ENCODE results near the gene UST. TPM values are rescaled to one million over a fixed set of nuclear protein-coding genes. Genes with fewer than 3 reads are reported as not detected.

UST gene
- total and polyA plus RNA-seq, 9 of the 15 experiments (the other 6 are each of a cell fraction or from before 2014, with no cell fraction given) = 0.04 to 0.10 TPM; not detected in 7

DNA sequence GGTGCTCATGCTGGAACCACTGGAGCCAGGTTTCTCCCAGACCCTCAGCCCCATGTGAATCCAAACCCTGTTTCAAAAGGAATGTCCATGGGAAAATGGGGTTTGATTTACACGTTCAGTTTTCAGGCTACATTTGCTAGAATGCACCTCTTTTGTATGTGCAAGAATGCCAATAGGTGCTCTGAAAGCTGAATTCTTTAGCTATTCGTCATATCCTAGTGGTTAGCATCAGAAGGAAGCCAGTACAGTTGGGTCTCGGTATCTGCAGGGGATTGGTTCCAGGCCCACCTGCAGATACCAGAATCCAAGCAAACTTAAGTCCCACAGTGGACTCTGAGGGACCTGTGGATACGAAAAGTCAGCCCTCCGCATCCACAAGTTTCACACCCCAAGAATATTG is 93.4 kb downstream of the UST start:
- BruUV-seq (replicated peaks) = no TSS peak
- H4K20me1 ChIP-seq (replicated peaks; ENCODE audit: control insufficient read depth, insufficient read depth, low read length) = no peaks in the 10 kb centered on the region
- POLR2A ChIA-PET = no interaction called here
- H3K27ac ChIP-seq (ENCODE audit: extremely low read depth, low read depth, low read length) = no peak overlapping the region
- WGBS (ENCODE audit: insufficient coverage, low coverage, missing lambda C conversion rate) = 0% methylated on average over 5 of the region's 5 CpGs
- no peak for ATAC-seq
- no peak overlapping the region for H3K4me2 ChIP-seq (ENCODE audit: insufficient read depth, low read length)
- intact Hi-C loops (cut with micrococcal nuclease) = no loop called here
- TF ChIP-seq ZNF57 (CRISPR knock-in tag; IDR thresholded peaks at IDR 0.05) = no peak
- TF ChIP-seq, protein P1, sequence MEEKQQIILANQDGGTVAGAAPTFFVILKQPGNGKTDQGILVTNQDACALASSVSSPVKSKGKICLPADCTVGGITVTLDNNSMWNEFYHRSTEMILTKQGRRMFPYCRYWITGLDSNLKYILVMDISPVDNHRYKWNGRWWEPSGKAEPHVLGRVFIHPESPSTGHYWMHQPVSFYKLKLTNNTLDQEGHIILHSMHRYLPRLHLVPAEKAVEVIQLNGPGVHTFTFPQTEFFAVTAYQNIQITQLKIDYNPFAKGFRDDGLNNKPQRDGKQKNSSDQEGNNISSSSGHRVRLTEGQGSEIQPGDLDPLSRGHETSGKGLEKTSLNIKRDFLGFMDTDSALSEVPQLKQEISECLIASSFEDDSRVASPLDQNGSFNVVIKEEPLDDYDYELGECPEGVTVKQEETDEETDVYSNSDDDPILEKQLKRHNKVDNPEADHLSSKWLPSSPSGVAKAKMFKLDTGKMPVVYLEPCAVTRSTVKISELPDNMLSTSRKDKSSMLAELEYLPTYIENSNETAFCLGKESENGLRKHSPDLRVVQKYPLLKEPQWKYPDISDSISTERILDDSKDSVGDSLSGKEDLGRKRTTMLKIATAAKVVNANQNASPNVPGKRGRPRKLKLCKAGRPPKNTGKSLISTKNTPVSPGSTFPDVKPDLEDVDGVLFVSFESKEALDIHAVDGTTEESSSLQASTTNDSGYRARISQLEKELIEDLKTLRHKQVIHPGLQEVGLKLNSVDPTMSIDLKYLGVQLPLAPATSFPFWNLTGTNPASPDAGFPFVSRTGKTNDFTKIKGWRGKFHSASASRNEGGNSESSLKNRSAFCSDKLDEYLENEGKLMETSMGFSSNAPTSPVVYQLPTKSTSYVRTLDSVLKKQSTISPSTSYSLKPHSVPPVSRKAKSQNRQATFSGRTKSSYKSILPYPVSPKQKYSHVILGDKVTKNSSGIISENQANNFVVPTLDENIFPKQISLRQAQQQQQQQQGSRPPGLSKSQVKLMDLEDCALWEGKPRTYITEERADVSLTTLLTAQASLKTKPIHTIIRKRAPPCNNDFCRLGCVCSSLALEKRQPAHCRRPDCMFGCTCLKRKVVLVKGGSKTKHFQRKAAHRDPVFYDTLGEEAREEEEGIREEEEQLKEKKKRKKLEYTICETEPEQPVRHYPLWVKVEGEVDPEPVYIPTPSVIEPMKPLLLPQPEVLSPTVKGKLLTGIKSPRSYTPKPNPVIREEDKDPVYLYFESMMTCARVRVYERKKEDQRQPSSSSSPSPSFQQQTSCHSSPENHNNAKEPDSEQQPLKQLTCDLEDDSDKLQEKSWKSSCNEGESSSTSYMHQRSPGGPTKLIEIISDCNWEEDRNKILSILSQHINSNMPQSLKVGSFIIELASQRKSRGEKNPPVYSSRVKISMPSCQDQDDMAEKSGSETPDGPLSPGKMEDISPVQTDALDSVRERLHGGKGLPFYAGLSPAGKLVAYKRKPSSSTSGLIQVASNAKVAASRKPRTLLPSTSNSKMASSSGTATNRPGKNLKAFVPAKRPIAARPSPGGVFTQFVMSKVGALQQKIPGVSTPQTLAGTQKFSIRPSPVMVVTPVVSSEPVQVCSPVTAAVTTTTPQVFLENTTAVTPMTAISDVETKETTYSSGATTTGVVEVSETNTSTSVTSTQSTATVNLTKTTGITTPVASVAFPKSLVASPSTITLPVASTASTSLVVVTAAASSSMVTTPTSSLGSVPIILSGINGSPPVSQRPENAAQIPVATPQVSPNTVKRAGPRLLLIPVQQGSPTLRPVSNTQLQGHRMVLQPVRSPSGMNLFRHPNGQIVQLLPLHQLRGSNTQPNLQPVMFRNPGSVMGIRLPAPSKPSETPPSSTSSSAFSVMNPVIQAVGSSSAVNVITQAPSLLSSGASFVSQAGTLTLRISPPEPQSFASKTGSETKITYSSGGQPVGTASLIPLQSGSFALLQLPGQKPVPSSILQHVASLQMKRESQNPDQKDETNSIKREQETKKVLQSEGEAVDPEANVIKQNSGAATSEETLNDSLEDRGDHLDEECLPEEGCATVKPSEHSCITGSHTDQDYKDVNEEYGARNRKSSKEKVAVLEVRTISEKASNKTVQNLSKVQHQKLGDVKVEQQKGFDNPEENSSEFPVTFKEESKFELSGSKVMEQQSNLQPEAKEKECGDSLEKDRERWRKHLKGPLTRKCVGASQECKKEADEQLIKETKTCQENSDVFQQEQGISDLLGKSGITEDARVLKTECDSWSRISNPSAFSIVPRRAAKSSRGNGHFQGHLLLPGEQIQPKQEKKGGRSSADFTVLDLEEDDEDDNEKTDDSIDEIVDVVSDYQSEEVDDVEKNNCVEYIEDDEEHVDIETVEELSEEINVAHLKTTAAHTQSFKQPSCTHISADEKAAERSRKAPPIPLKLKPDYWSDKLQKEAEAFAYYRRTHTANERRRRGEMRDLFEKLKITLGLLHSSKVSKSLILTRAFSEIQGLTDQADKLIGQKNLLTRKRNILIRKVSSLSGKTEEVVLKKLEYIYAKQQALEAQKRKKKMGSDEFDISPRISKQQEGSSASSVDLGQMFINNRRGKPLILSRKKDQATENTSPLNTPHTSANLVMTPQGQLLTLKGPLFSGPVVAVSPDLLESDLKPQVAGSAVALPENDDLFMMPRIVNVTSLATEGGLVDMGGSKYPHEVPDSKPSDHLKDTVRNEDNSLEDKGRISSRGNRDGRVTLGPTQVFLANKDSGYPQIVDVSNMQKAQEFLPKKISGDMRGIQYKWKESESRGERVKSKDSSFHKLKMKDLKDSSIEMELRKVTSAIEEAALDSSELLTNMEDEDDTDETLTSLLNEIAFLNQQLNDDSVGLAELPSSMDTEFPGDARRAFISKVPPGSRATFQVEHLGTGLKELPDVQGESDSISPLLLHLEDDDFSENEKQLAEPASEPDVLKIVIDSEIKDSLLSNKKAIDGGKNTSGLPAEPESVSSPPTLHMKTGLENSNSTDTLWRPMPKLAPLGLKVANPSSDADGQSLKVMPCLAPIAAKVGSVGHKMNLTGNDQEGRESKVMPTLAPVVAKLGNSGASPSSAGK (IDR thresholded peaks at IDR 0.05) = no peak
- no peak for TF ChIP-seq FOXK2 (conservative IDR thresholded peaks at IDR 0.05 in 1 of 2, IDR thresholded peaks at IDR 0.05 in 1 of 2; ENCODE audit: low read depth in 2 of 2)
- H3K9ac ChIP-seq (ENCODE audit: insufficient read depth in 1 of 2, low read depth in 2 of 2, low read length in 2 of 2) = no peak overlapping the region
- peaks cover 5 to 11% of the 10 kb centered on the region in 2 experiments; a peak in 1 of 5 replicates for H3K27me3 ChIP-seq (ENCODE audit: control insufficient read depth in 2 of 2, insufficient read depth in 2 of 2, low read length in 2 of 2)
- no peak overlapping the region for H3K4me3 ChIP-seq
- H2AFZ ChIP-seq (ENCODE audit: low read depth, low read length) = no peak overlapping the region
- in situ Hi-C loops (cut with MboI) = no loop called here
- H3K79me2 ChIP-seq (ENCODE audit: control insufficient read depth, insufficient read depth, low read length) = no peaks in the 10 kb centered on the region
- H3K4me1 ChIP-seq (replicated peaks in 1 of 2; ENCODE audit: control insufficient read depth in 2 of 2, insufficient read depth in 2 of 2, low read length in 2 of 2) = no peaks in the 10 kb centered on the region
- no peaks in the 10 kb centered on the region for H3K36me3 ChIP-seq (ENCODE audit: control insufficient read depth, insufficient read depth, low read length)
- H3K9me1 ChIP-seq (ENCODE audit: control insufficient read depth, insufficient read depth, low read length) = no peaks in the 10 kb centered on the region
- no peak for DNase-seq (ENCODE audit: extremely low read depth in 1 of 4, low spot score in 3 of 4)
- CTCF ChIA-PET (ENCODE audit: low intra/inter-chr PET ratio) = interaction anchor here (0.6 kb wide), 1 partner anchor 812 kb away, joined by 3 read pairs; no protein-coding TSS in a partner anchor
- no peak for FAIRE-seq
- H3K9me3 ChIP-seq (replicated peaks; ENCODE audit: control insufficient read depth, insufficient read depth, low read depth, low read length) = no peaks in the 10 kb centered on the region
